Hepatocyte (in vitro differentiated cells): Measurements from ENCODE around the gene MVB12B. TPM values are rescaled to one million over a fixed set of nuclear protein-coding genes. Genes with fewer than 3 reads are reported as not detected.

Experiments used
- DNase-seq: peaks from one replicate; pipeline ENCODE4 v3.0.0-alpha.2; 2016; ENCODE audit warnings: low spot score
- H2AFZ ChIP-seq: fragments of 200-600 bp; sonication (generic); 2 replicates; pipeline ENCODE4 v1.6.0; 2016; ENCODE audit warnings: antibody characterized with exemption, mild to moderate bottlenecking
- H3K27ac ChIP-seq: fragments of 200-600 bp; sonication (generic); 2 replicates; pipeline ENCODE4 v1.5.1; 2016; ENCODE audit warnings: mild to moderate bottlenecking
- H3K27me3 ChIP-seq: fragments of 200-600 bp; sonication (generic); 2 replicates; pipeline ENCODE4 v1.6.1; 2016
- H3K36me3 ChIP-seq: fragments of 200-600 bp; sonication (generic); replicated peaks from 2 replicates; pipeline ENCODE4 v1.5.1; 2016; ENCODE audit warnings: low read depth; ENCODE audit not compliant: insufficient read depth
- H3K4me1 ChIP-seq: fragments of 200-600 bp; sonication (generic); 2 replicates; pipeline ENCODE4 v1.5.1; 2016; ENCODE audit warnings: mild to moderate bottlenecking, moderate library complexity; ENCODE audit not compliant: insufficient read depth
- H3K4me2 ChIP-seq: fragments of 200-600 bp; sonication (generic); 2 replicates; pipeline ENCODE4 v1.6.0; 2016
- H3K4me3 ChIP-seq: fragments of 200-600 bp; sonication (generic); 2 replicates; pipeline ENCODE4 v1.5.1; 2016; ENCODE audit warnings: mild to moderate bottlenecking
- H3K79me2 ChIP-seq: fragments of 200-600 bp; sonication (generic); 2 replicates; pipeline ENCODE4 v1.6.0; 2017; ENCODE audit warnings: mild to moderate bottlenecking
- H3K9me2 ChIP-seq: fragments of 200-600 bp; sonication (generic); replicated peaks from 2 replicates; pipeline ENCODE4 v1.6.0; 2017; ENCODE audit warnings: mild to moderate bottlenecking; ENCODE audit not compliant: insufficient read depth
- H3K9me3 ChIP-seq: fragments of 200-600 bp; sonication (generic); 2 replicates; pipeline ENCODE4 v1.5.1; 2016; ENCODE audit warnings: low read depth, mild to moderate bottlenecking
- H4K20me1 ChIP-seq: fragments of 200-600 bp; sonication (generic); 2 replicates; pipeline ENCODE4 v1.6.0; 2016; ENCODE audit warnings: mild to moderate bottlenecking; ENCODE audit not compliant: insufficient read depth, poor library complexity, severe bottlenecking
- CTCF ChIP-seq: fragments of 200-600 bp; sonication (generic); IDR thresholded peaks from 2 replicates; pipeline ENCODE4 v1.5.1; 2016; ENCODE audit warnings: antibody characterized with exemption, mild to moderate bottlenecking; ENCODE audit not compliant: poor library complexity
- EZH2 ChIP-seq: fragments of 200-600 bp; sonication (generic); IDR thresholded peaks from 2 replicates; pipeline ENCODE4 v1.6.1; 2016; ENCODE audit warnings: antibody characterized with exemption, mild to moderate bottlenecking, borderline replicate concordance
- EZH2phosphoT487 ChIP-seq: fragments of 200-600 bp; sonication (generic); IDR thresholded peaks from one replicate; pipeline ENCODE4 v1.6.1; 2018; ENCODE audit warnings: antibody characterized with exemption, mild to moderate bottlenecking, low read depth, moderate library complexity; ENCODE audit not compliant: unreplicated experiment, severe bottlenecking
- WGBS: methylation state at CpG from one replicate; pipeline ENCODE4 v1.1.6; 2016; ENCODE audit warnings: low lambda C conversion rate; ENCODE audit errors: missing lambda C conversion rate; 5-methylcytosine and 5-hydroxymethylcytosine counted together
- polyA plus RNA-seq: library from polyadenylated mRNA; unstranded; fragments of >200 nt; fragmentation: Nextera tagmentation; extraction: Ambion mirVana; gene quantifications from 2 replicates; pipeline ENCODE4 v1.2.1, GENCODE V29; 2016
- total RNA-seq: library from RNA; depleted of rRNA; stranded (reverse); fragments of >200 nt; gene quantifications from 2 replicates; pipeline ENCODE4 v1.2.3, GENCODE V29; 2014

MVB12B gene
- total and polyA plus RNA-seq, 2 experiments from 2014 or later, result 11.8 to 12.1 TPM

GRCh38 chr9:126417684-126418083 lies 91.1 kb downstream of the MVB12B start:
- Histone ChIP-seq H3K9me3 (no peaks in the 10 kb centered on the region), H3K27ac (no peak overlapping the region), H3K27me3 (no peaks in the 10 kb centered on the region), H3K36me3 (no peaks in the 10 kb centered on the region), H3K4me2 (no peak overlapping the region), H3K9me2 (no peaks in the 10 kb centered on the region), H3K4me3 (no peak overlapping the region), H4K20me1 (no peaks in the 10 kb centered on the region), H3K79me2 (no peaks in the 10 kb centered on the region), H3K4me1 (no peaks in the 10 kb centered on the region), H2AFZ (no peak overlapping the region)
- WGBS, result 96% methylated on average over 2 of the region's 2 CpGs
- no peak for DNase-seq
- no peak for TF ChIP-seq CTCF
- TF ChIP-seq EZH2, result no peak
- TF ChIP-seq EZH2phosphoT487, result no peak

- no peaks in the 10 kb centered on the region for H3K27me3 ChIP-seq
- TF ChIP-seq CTCF (no peak), EZH2phosphoT487 (no peak), EZH2 (no peak)
- H3K36me3 ChIP-seq, result no peaks in the 10 kb centered on the region
- no peak for DNase-seq
- H3K27ac ChIP-seq, result no peak overlapping the region
- H3K9me2 ChIP-seq, result no peaks in the 10 kb centered on the region
- no peaks in the 10 kb centered on the region for H3K4me1 ChIP-seq
- H3K4me2 ChIP-seq, result no peak overlapping the region
- H2AFZ ChIP-seq, result no peak overlapping the region
- no peaks in the 10 kb centered on the region for H3K79me2 ChIP-seq
- 96% methylated on average over 6 of the region's 6 CpGs for WGBS
- H4K20me1 ChIP-seq, result no peaks in the 10 kb centered on the region
- no peaks in the 10 kb centered on the region for H3K9me3 ChIP-seq
- no peak overlapping the region for H3K4me3 ChIP-seq
Measured at GRCh38 chr9:126418608-126419007, 92.0 kb downstream of the MVB12B start.

GRCh38 chr9:126419475-126419874 lies 92.8 kb downstream of the MVB12B start:
- Histone ChIP-seq H3K79me2 (no peaks in the 10 kb centered on the region), H3K27ac (no peak overlapping the region), H3K9me2 (no peaks in the 10 kb centered on the region), H3K36me3 (no peaks in the 10 kb centered on the region), H3K9me3 (no peaks in the 10 kb centered on the region), H3K4me3 (no peak overlapping the region), H3K4me1 (no peaks in the 10 kb centered on the region), H3K4me2 (no peak overlapping the region), H3K27me3 (no peaks in the 10 kb centered on the region), H2AFZ (no peak overlapping the region), H4K20me1 (no peaks in the 10 kb centered on the region)
- no peak for TF ChIP-seq EZH2phosphoT487
- no peak for TF ChIP-seq CTCF
- TF ChIP-seq EZH2, result no peak
- DNase-seq, result no peak
- WGBS, result 77% methylated on average over 6 of the region's 6 CpGs

GRCh38 chr9:126420135-126420534 lies 93.5 kb downstream of the MVB12B start:
- 95% methylated on average over 7 of the region's 7 CpGs for WGBS
- H3K36me3 ChIP-seq, result no peaks in the 10 kb centered on the region
- H3K79me2 ChIP-seq, result no peaks in the 10 kb centered on the region
- no peaks in the 10 kb centered on the region for H3K9me2 ChIP-seq
- H3K4me1 ChIP-seq, result no peaks in the 10 kb centered on the region
- no peaks in the 10 kb centered on the region for H3K9me3 ChIP-seq
- H3K27ac ChIP-seq, result no peak overlapping the region
- H3K4me2 ChIP-seq, result no peak overlapping the region
- TF ChIP-seq EZH2 (no peak), EZH2phosphoT487 (no peak), CTCF (no peak)
- H2AFZ ChIP-seq, result no peak overlapping the region
- no peak overlapping the region for H3K4me3 ChIP-seq
- no peaks in the 10 kb centered on the region for H3K27me3 ChIP-seq
- no peak for DNase-seq
- H4K20me1 ChIP-seq, result no peaks in the 10 kb centered on the region
